ENCODE results near the gene LAMA2.
A peak's percentile ranks its signal among the peaks of the same experiment; 100 is the strongest.

Gene LAMA2, protein sequence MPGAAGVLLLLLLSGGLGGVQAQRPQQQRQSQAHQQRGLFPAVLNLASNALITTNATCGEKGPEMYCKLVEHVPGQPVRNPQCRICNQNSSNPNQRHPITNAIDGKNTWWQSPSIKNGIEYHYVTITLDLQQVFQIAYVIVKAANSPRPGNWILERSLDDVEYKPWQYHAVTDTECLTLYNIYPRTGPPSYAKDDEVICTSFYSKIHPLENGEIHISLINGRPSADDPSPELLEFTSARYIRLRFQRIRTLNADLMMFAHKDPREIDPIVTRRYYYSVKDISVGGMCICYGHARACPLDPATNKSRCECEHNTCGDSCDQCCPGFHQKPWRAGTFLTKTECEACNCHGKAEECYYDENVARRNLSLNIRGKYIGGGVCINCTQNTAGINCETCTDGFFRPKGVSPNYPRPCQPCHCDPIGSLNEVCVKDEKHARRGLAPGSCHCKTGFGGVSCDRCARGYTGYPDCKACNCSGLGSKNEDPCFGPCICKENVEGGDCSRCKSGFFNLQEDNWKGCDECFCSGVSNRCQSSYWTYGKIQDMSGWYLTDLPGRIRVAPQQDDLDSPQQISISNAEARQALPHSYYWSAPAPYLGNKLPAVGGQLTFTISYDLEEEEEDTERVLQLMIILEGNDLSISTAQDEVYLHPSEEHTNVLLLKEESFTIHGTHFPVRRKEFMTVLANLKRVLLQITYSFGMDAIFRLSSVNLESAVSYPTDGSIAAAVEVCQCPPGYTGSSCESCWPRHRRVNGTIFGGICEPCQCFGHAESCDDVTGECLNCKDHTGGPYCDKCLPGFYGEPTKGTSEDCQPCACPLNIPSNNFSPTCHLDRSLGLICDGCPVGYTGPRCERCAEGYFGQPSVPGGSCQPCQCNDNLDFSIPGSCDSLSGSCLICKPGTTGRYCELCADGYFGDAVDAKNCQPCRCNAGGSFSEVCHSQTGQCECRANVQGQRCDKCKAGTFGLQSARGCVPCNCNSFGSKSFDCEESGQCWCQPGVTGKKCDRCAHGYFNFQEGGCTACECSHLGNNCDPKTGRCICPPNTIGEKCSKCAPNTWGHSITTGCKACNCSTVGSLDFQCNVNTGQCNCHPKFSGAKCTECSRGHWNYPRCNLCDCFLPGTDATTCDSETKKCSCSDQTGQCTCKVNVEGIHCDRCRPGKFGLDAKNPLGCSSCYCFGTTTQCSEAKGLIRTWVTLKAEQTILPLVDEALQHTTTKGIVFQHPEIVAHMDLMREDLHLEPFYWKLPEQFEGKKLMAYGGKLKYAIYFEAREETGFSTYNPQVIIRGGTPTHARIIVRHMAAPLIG (N-terminal part only)

GRCh38 chr6:128882991-128883611, at the start of gene LAMA2:
Gene LAMA2 (plus strand): TSS chr6:128883138. CDS start chr6:128883246, 108 bp downstream.
- no peaks in the 10 kb centered on the region for H3K36me3 ChIP-seq (ENCODE audit: insufficient read depth, low read length)
- H3K9ac ChIP-seq (ENCODE audit: low read length) = no peak within 1 kb of the TSS
- peak within 1 kb of the TSS; percentile 17 to 58 for H3K4me3 ChIP-seq (ENCODE audit: low read depth in 1 of 2, low read length in 2 of 2)

DNA sequence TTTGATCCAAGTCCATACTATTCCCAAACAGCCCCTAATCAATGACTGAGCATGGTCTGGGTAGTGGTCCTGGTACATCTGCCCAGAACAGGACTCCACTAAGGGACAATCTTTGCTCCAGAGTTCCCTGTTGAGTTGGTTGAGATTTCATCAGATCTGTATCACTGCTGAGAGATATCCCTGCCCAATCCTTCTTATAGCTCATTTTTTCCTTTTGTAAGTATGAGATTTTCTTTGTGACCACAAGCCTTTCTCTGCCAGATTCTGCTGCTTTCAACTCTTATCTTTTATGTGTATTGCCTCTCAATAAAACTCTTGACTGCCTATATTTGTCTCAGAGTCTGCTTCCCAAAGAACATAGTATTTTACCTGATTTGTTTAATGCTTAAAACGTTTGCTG, 46.2 kb upstream of the LAMA2 start:
- Histone ChIP-seq H3K27ac (ENCODE audit: low read depth, low read length) (no peak overlapping the region), H3K4me3 (ENCODE audit: low read depth in 1 of 2, low read length in 2 of 2) (no peak overlapping the region), H3K36me3 (ENCODE audit: insufficient read depth, low read length) (no peaks in the 10 kb centered on the region), H3K27me3 (ENCODE audit: control insufficient read depth in 1 of 2, insufficient read depth in 2 of 2, low read length in 2 of 2) (no peaks in the 10 kb centered on the region), H3K9me3 (ENCODE audit: low read length) (no peaks in the 10 kb centered on the region), H3K4me1 (ENCODE audit: insufficient read depth, low read length) (no peaks in the 10 kb centered on the region), H3K9ac (ENCODE audit: low read length) (no peak overlapping the region)

More at GRCh38 chr6:128882991-128883611, at the start of gene LAMA2:
- no peaks in the 10 kb centered on the region for H3K9me3 ChIP-seq (ENCODE audit: low read length)
- H3K27ac ChIP-seq (ENCODE audit: low read depth, low read length) = no peak within 1 kb of the TSS
- H3K4me1 ChIP-seq (ENCODE audit: insufficient read depth, low read length) = no peaks in the 10 kb centered on the region
- no peaks in the 10 kb centered on the region for H3K27me3 ChIP-seq (ENCODE audit: control insufficient read depth in 1 of 2, insufficient read depth in 2 of 2, low read length in 2 of 2)

GRCh38 chr6:128841518-128841917, 41.4 kb upstream of the LAMA2 start:
- no peaks in the 10 kb centered on the region for H3K4me1 ChIP-seq (ENCODE audit: insufficient read depth, low read length)
- no peaks in the 10 kb centered on the region for H3K36me3 ChIP-seq (ENCODE audit: insufficient read depth, low read length)
- no peaks in the 10 kb centered on the region for H3K27me3 ChIP-seq (ENCODE audit: control insufficient read depth in 1 of 2, insufficient read depth in 2 of 2, low read length in 2 of 2)
- H3K9me3 ChIP-seq (ENCODE audit: low read length) = no peaks in the 10 kb centered on the region
- no peak overlapping the region for H3K27ac ChIP-seq (ENCODE audit: low read depth, low read length)
- no peak overlapping the region for H3K4me3 ChIP-seq (ENCODE audit: low read depth in 1 of 2, low read length in 2 of 2)
- H3K9ac ChIP-seq (ENCODE audit: low read length) = no peak overlapping the region

DNA sequence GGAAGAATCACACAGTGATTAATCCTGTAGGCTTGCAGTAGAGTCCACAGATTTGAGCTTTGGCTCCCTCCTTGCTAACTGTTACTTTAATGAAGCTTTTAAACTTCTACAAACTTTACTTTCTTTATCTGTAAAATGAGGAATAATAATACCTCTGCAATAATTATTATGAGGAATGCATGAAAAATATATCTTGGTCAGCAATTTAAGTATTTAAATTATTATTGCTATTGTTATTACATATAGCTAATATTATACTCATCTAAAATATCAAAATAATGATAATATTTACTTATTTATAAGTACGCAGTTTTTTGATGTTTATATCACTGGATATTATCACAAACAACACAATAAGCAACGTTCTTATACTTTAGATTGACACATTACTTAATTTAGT, 38.3 kb upstream of the LAMA2 start:
- Histone ChIP-seq H3K27me3 (ENCODE audit: control insufficient read depth in 1 of 2, insufficient read depth in 2 of 2, low read length in 2 of 2) (no peaks in the 10 kb centered on the region), H3K4me3 (ENCODE audit: low read depth in 1 of 2, low read length in 2 of 2) (no peak overlapping the region), H3K9me3 (ENCODE audit: low read length) (no peaks in the 10 kb centered on the region), H3K9ac (ENCODE audit: low read length) (no peak overlapping the region), H3K4me1 (ENCODE audit: insufficient read depth, low read length) (no peaks in the 10 kb centered on the region), H3K36me3 (ENCODE audit: insufficient read depth, low read length) (no peaks in the 10 kb centered on the region), H3K27ac (ENCODE audit: low read depth, low read length) (no peak overlapping the region)

- H3K4me1 ChIP-seq (ENCODE audit: insufficient read depth, low read length) = no peaks in the 10 kb centered on the region
- no peak overlapping the region for H3K27ac ChIP-seq (ENCODE audit: low read depth, low read length)
- no peaks in the 10 kb centered on the region for H3K27me3 ChIP-seq (ENCODE audit: control insufficient read depth in 1 of 2, insufficient read depth in 2 of 2, low read length in 2 of 2)
- H3K9me3 ChIP-seq (ENCODE audit: low read length) = no peaks in the 10 kb centered on the region
- H3K9ac ChIP-seq (ENCODE audit: low read length) = no peak overlapping the region
- no peak overlapping the region for H3K4me3 ChIP-seq (ENCODE audit: low read depth in 1 of 2, low read length in 2 of 2)
- no peaks in the 10 kb centered on the region for H3K36me3 ChIP-seq (ENCODE audit: insufficient read depth, low read length)
Measured at GRCh38 chr6:128847431-128848210, 35.3 kb upstream of the LAMA2 start.

DNA sequence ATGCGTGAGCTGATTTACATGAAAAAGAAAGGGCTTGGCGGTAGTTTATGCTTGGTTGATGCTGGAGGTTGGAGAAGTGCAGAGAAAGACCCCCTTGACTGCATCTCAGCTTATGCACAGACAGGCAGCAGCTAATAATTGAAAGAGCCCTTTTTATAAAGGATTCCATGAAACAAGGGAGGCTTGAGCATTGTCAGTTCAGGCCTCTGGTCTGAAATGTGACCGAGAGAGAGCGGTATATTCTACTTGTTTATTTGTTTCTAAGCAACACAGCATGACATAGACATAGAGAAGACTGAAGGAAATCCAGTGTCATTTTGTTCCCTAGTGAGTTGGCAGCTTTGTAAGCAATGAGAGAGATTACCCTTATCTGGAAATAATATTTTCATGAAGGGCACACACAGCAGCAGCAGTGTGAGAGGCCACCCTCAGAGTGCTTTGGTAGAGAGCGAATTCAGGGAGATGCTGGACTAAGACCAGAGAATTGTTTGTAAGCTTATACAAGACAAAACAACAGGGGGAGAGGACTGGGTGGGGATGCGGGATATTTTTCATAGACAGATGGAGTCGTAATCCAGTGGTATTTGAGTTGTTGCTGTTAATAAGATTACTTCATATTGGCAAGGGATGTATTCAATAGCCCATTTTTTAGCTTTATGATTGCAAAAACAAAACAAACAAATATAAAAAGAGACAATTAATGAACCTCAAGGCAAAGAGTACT, 34.6 kb upstream of the LAMA2 start:
- Histone ChIP-seq H3K27me3 (ENCODE audit: control insufficient read depth in 1 of 2, insufficient read depth in 2 of 2, low read length in 2 of 2) (no peaks in the 10 kb centered on the region), H3K9me3 (ENCODE audit: low read length) (no peaks in the 10 kb centered on the region), H3K9ac (ENCODE audit: low read length) (no peak overlapping the region), H3K4me1 (ENCODE audit: insufficient read depth, low read length) (no peaks in the 10 kb centered on the region), H3K4me3 (ENCODE audit: low read depth in 1 of 2, low read length in 2 of 2) (no peak overlapping the region), H3K27ac (ENCODE audit: low read depth, low read length) (no peak overlapping the region), H3K36me3 (ENCODE audit: insufficient read depth, low read length) (no peaks in the 10 kb centered on the region)

DNA sequence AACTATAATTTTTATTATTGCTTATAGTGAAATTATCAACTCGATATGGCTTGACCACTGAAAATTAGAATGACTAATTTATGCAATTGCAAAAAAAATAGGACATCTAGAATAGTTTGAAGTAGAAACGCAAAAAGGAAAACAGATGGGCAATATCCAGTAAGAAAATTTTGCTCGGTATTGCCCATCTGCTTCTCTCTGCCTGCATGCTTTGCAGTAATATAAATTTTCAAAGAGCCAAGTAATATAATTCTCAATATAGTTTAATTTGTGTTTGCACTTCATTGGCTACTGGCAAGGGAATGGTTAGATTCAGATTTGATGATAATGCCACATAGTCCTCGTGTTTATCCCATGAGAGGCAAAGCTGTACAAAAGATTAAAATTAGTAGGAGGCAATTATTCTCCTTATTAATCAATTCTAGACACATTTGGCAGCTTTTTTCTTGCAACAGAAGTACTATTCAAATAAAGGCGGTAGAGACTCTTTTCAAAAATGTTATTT, 27.3 kb upstream of the LAMA2 start:
- Histone ChIP-seq H3K4me3 (ENCODE audit: low read depth in 1 of 2, low read length in 2 of 2) (no peak overlapping the region), H3K27me3 (ENCODE audit: control insufficient read depth in 1 of 2, insufficient read depth in 2 of 2, low read length in 2 of 2) (no peaks in the 10 kb centered on the region), H3K4me1 (ENCODE audit: insufficient read depth, low read length) (no peaks in the 10 kb centered on the region), H3K27ac (ENCODE audit: low read depth, low read length) (no peak overlapping the region), H3K9ac (ENCODE audit: low read length) (no peak overlapping the region), H3K36me3 (ENCODE audit: insufficient read depth, low read length) (no peaks in the 10 kb centered on the region), H3K9me3 (ENCODE audit: low read length) (no peaks in the 10 kb centered on the region)

DNA sequence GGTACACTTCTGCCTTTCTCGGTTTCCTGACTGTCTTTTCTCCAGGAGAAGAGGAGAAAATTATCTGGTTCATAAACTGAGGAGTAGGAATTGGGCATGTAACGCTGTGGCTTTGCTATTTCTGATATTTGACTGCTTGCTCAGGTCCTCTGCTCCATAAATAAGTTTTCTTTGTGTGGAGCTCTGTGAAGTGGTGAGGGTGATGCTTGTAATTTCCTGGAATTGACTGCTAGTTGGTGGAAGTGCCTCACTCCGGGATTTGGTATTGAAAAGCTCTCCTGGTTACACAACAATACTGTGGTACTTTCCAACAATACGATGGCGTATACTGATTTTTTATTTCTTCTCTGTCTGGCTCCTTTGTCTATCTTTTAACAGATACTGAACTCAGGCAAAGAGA, 25.1 kb upstream of the LAMA2 start:
- no peak overlapping the region for H3K9ac ChIP-seq (ENCODE audit: low read length)
- H3K36me3 ChIP-seq (ENCODE audit: insufficient read depth, low read length) = no peaks in the 10 kb centered on the region
- H3K9me3 ChIP-seq (ENCODE audit: low read length) = no peaks in the 10 kb centered on the region
- no peak overlapping the region for H3K4me3 ChIP-seq (ENCODE audit: low read depth in 1 of 2, low read length in 2 of 2)
- no peaks in the 10 kb centered on the region for H3K27me3 ChIP-seq (ENCODE audit: control insufficient read depth in 1 of 2, insufficient read depth in 2 of 2, low read length in 2 of 2)
- H3K4me1 ChIP-seq (ENCODE audit: insufficient read depth, low read length) = no peaks in the 10 kb centered on the region
- H3K27ac ChIP-seq (ENCODE audit: low read depth, low read length) = no peak overlapping the region

DNA sequence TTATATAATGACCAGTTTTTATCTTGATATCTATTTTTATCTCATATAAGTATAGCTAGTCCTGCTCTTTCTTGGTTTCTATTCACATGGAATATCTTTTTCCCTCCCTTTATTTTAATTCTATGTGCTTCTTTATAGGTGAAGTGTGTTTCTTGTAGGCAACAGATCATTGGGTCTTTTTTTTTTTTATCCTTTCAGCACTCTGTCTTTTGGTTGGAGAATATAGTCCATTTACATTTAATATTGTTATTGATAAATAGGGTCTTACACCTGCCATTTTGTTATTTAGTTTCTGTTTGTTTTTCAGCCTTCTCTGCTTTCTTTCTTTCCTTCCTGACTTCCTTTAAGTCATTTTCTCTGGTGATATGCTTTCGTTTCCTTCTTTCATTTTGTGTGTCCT, 22.2 kb upstream of the LAMA2 start:
- H3K9me3 ChIP-seq (ENCODE audit: low read length) = no peaks in the 10 kb centered on the region
- H3K4me3 ChIP-seq (ENCODE audit: low read depth in 1 of 2, low read length in 2 of 2) = no peak overlapping the region
- H3K36me3 ChIP-seq (ENCODE audit: insufficient read depth, low read length) = no peaks in the 10 kb centered on the region
- H3K9ac ChIP-seq (ENCODE audit: low read length) = no peak overlapping the region
- H3K4me1 ChIP-seq (ENCODE audit: insufficient read depth, low read length) = no peaks in the 10 kb centered on the region
- H3K27me3 ChIP-seq (ENCODE audit: control insufficient read depth in 1 of 2, insufficient read depth in 2 of 2, low read length in 2 of 2) = no peaks in the 10 kb centered on the region
- no peak overlapping the region for H3K27ac ChIP-seq (ENCODE audit: low read depth, low read length)

- no peaks in the 10 kb centered on the region for H3K4me1 ChIP-seq (ENCODE audit: insufficient read depth, low read length)
- no peak overlapping the region for H3K4me3 ChIP-seq (ENCODE audit: low read depth in 1 of 2, low read length in 2 of 2)
- H3K27me3 ChIP-seq (ENCODE audit: control insufficient read depth in 1 of 2, insufficient read depth in 2 of 2, low read length in 2 of 2) = no peaks in the 10 kb centered on the region
- H3K27ac ChIP-seq (ENCODE audit: low read depth, low read length) = no peak overlapping the region
- no peaks in the 10 kb centered on the region for H3K9me3 ChIP-seq (ENCODE audit: low read length)
- H3K36me3 ChIP-seq (ENCODE audit: insufficient read depth, low read length) = no peaks in the 10 kb centered on the region
- no peak overlapping the region for H3K9ac ChIP-seq (ENCODE audit: low read length)
Measured at GRCh38 chr6:128863983-128864382, 19.0 kb upstream of the LAMA2 start.

Measured in muscle layer of colon (tissue), 2 donors.